Naive thymus-derived CD4-positive, alpha-beta T cell (primary cell): ENCODE results near the gene ACOXL. TPM values are rescaled to one million over a fixed set of nuclear protein-coding genes. Genes with fewer than 3 reads are reported as not detected.
A peak's percentile ranks its signal among the peaks of the same experiment; 100 is the strongest.

Source experiments
- ATAC-seq: fragments of 150-1000 bp; cut with Tn5 transposase; 2 replicates; pipeline ENCODE4 v1.10.0; 2021; ENCODE audit warnings: mild to moderate bottlenecking, moderate library complexity
- CTCF ChIA-PET: fragments of 350-600 bp; sonication (Branson Sonifier 250); formaldehyde crosslinking; loops from one replicate; lab custom pipeline; 2021; ENCODE audit warnings: antibody characterized with exemption; lab: Charles Lee
- POLR2A ChIA-PET: fragments of 350-600 bp; sonication (Branson Sonifier 250); formaldehyde crosslinking; loops from one replicate; lab custom pipeline; 2021; ENCODE audit warnings: antibody characterized with exemption, inconsistent platforms; lab: Charles Lee
- DNase-seq, 9 donors: peaks; one replicate each; pipeline versions ENCODE4 v3.0.0 to v3.0.0-alpha.2; 2020 to 2022; ENCODE audit warnings: mixed read lengths in 1 of 9
- H3K27ac ChIP-seq: one replicate; pipeline ENCODE4 v1.7.0; 2013; ENCODE audit warnings: mild to moderate bottlenecking, low read depth, low read length, moderate library complexity
- H3K27me3 ChIP-seq, 2 donors: one replicate each; pipeline ENCODE4 v1.7.0; 2013; ENCODE audit warnings: low read length in 2 of 2, mild to moderate bottlenecking in 2 of 2, moderate library complexity in 2 of 2; ENCODE audit not compliant: control insufficient read depth in 2 of 2, insufficient read depth in 2 of 2
- H3K36me3 ChIP-seq, 3 experiments: 1 replicate in 2 of 3; 2 replicates in 1 of 3; pipeline ENCODE4 v1.7.0; 2013; ENCODE audit warnings: low read length in 3 of 3, mild to moderate bottlenecking in 3 of 3, moderate library complexity in 1 of 3; ENCODE audit not compliant: insufficient read depth in 3 of 3, control insufficient read depth in 2 of 3
- H3K4me1 ChIP-seq, 2 donors: one replicate each; pipeline ENCODE4 v1.7.0; 2013; ENCODE audit warnings: low read length in 2 of 2, mild to moderate bottlenecking in 2 of 2, moderate library complexity in 1 of 2; ENCODE audit not compliant: control insufficient read depth in 2 of 2, insufficient read depth in 2 of 2
- H3K4me3 ChIP-seq: 2 replicates; pipeline ENCODE4 v1.7.0; 2013; ENCODE audit warnings: mild to moderate bottlenecking, low read length
- H3K9me3 ChIP-seq, 3 experiments: 1 replicate in 2 of 3; 2 replicates in 1 of 3; pipeline ENCODE4 v1.7.0; 2013; ENCODE audit warnings: low read length in 3 of 3; ENCODE audit not compliant: control insufficient read depth in 2 of 3
- H3K27ac Mint-ChIP-seq, 9 donors: one replicate each; pipeline ENCODE4 v1.8.0; 2020 to 2022; ENCODE audit warnings: mixed read lengths in 9 of 9, mild to moderate bottlenecking in 8 of 9, moderate library complexity in 5 of 9, inconsistent platforms in 2 of 9
- H3K27me3 Mint-ChIP-seq, 5 donors: one replicate each; pipeline ENCODE4 v1.8.0; 2021 to 2022; ENCODE audit warnings: mixed read lengths in 5 of 5, mild to moderate bottlenecking in 1 of 5
- H3K36me3 Mint-ChIP-seq, 5 donors: one replicate each; pipeline ENCODE4 v1.8.0; 2020 to 2022; ENCODE audit warnings: mixed read lengths in 5 of 5, mild to moderate bottlenecking in 3 of 5, inconsistent platforms in 1 of 5
- H3K4me1 Mint-ChIP-seq, 7 donors: one replicate each; pipeline ENCODE4 v1.8.0; 2020 to 2022; ENCODE audit warnings: mixed read lengths in 7 of 7, mild to moderate bottlenecking in 3 of 7, inconsistent platforms in 1 of 7
- H3K4me3 Mint-ChIP-seq, 10 donors: one replicate each; pipeline ENCODE4 v1.8.0; 2020 to 2022; ENCODE audit warnings: mild to moderate bottlenecking in 10 of 10, mixed read lengths in 10 of 10, moderate library complexity in 6 of 10, inconsistent platforms in 2 of 10
- H3K9me3 Mint-ChIP-seq, 11 donors: one replicate each; pipeline ENCODE4 v1.8.0; 2020 to 2022; ENCODE audit warnings: mixed read lengths in 11 of 11, mild to moderate bottlenecking in 4 of 11, inconsistent platforms in 1 of 11, moderate library complexity in 1 of 11
- intact Hi-C, 2 donors: fragments of 100-400 bp; cut with micrococcal nuclease; formaldehyde crosslinking; loops; one replicate each; pipeline ENCODE4 v1.15.1; 2023
- polyA plus RNA-seq, 2 donors: library from polyadenylated mRNA; unstranded; fragments of 300-500 nt; fragmentation: Illumina TruSeq; gene quantifications; one replicate each; pipeline ENCODE4 v1.2.3, GENCODE V29; 2021
- total RNA-seq, 6 experiments: library from RNA in 5 of 6; stranded (reverse) in 5 of 6; gene quantifications; 1 replicate in 5 of 6; 2 replicates in 1 of 6; pipeline ENCODE4 v1.2.3 and lab custom pipeline; 2021 to 2026

ACOXL gene
- total and polyA plus RNA-seq, 7 experiments from 2014 or later: 0.29 TPM; not detected in 6

- no peak overlapping the region for H3K4me3 ChIP-seq
- peaks cover 0 to 31% (median 0%) of the 10 kb centered on the region in 5 donors for H3K27me3 Mint-ChIP-seq
- CTCF ChIA-PET: no interaction called here
- peaks cover 0 to 8% (median 5%) of the 10 kb centered on the region in 3 experiments for H3K36me3 ChIP-seq
- peaks cover 5 to 6% of the 10 kb centered on the region in 2 donors for H3K4me1 ChIP-seq
- H3K9me3 Mint-ChIP-seq: no peaks in the 10 kb centered on the region
- no peak overlapping the region for H3K27ac ChIP-seq
- no peak for ATAC-seq
- H3K27ac Mint-ChIP-seq: peak overlapping the region in 2 of 9 donors; percentile 9 to 10
- no peaks in the 10 kb centered on the region for H3K27me3 ChIP-seq
- intact Hi-C loops: loop anchor here in 1 of 2 donors (5.0 kb wide), 1 partner anchor 39 kb away; no protein-coding TSS in a partner anchor
- no peak for DNase-seq
- H3K4me3 Mint-ChIP-seq: peak overlapping the region in 1 of 10 donors; percentile 23
- H3K9me3 ChIP-seq: no peaks in the 10 kb centered on the region
- POLR2A ChIA-PET: interaction anchor here (0.5 kb wide), 1 partner anchor 64 kb away, joined by 3 read pairs; no protein-coding TSS in a partner anchor
- peaks cover 5 to 30% (median 12%) of the 10 kb centered on the region in 5 donors for H3K36me3 Mint-ChIP-seq
- peaks cover 0 to 29% (median 6%) of the 10 kb centered on the region in 7 donors for H3K4me1 Mint-ChIP-seq
These were observed 435.4 kb downstream of the ACOXL start for GRCh38 chr2:111167863-111168162.

Other genes with a start within 250 kb of the ACOXL start
- 100 to 1,000 TPM in 2 of 5 experiments, 10 to 100 TPM in 2, 1 to 10 TPM in 1; 2.2 to 152 (median 44.7) TPM for gene RGPD6, start 155.4 kb upstream of the ACOXL start, total RNA-seq
- 1 to 10 TPM; 1.8 to 5.3 TPM for gene RGPD6, start 155.4 kb upstream of the ACOXL start, polyA plus RNA-seq
- gene BUB1, start 54.5 kb upstream of the ACOXL start, total RNA-seq: 10 to 100 TPM in 1 of 5 experiments, 1 to 10 TPM in 4; 2.3 to 73.7 (median 2.6) TPM
- 1 to 10 TPM; 1.1 to 1.4 TPM for gene BUB1, start 54.5 kb upstream of the ACOXL start, polyA plus RNA-seq